PFSK-1 (cell line): ENCODE results near the gene SLC4A4.

Experiments used
- POLR2AphosphoS5 ChIP-seq: IDR thresholded peaks from 2 replicates; pipeline ENCODE4 v1.6.1; 2012; ENCODE audit warnings: low read depth, mild to moderate bottlenecking, control low read depth, low read length, moderate library complexity
- REST ChIP-seq, 2 experiments: IDR thresholded peaks; 2 replicates each; pipeline versions ENCODE4 v1.6.1 to v1.8.0; 2011 to 2012; ENCODE audit warnings: low read depth in 2 of 2, low read length in 2 of 2, control low read depth in 1 of 2, inconsistent platforms in 1 of 2, mild to moderate bottlenecking in 1 of 2, moderate library complexity in 1 of 2; ENCODE audit not compliant: insufficient read depth in 1 of 2

GRCh38 chr4:71595576-71596108, 256.8 kb downstream of the SLC4A4 start:
- TF ChIP-seq POLR2AphosphoS5 (no peak), REST (IDR thresholded peaks at IDR 0.05; ENCODE audit: insufficient read depth in 1 of 2, low read depth in 2 of 2, low read length in 2 of 2) (no peak)
